Calu3 (cell line): ENCODE data around the gene TTBK1. TPM values are rescaled to one million over a fixed set of nuclear protein-coding genes. Genes with fewer than 3 reads are reported as not detected.

Experiments
- BruUV-seq: library from RNA; stranded (reverse); fragments of 400-500 nt; replicated peaks from 2 replicates; lab custom pipeline; 2021; lab: Mats Ljungman, UMichigan
- CTCF ChIA-PET: fragments of 300-600 bp; sonication (Branson Sonifier 250); formaldehyde crosslinking; loops from one replicate; lab custom pipeline; 2022; ENCODE audit warnings: antibody characterized with exemption; lab: Charles Lee
- DNase-seq: peaks from one replicate; pipeline ENCODE4 v3.0.0; 2022
- H3K27ac Mint-ChIP-seq: one replicate; pipeline ENCODE4 v1.8.0; 2022; ENCODE audit warnings: mixed read lengths; ENCODE audit not compliant: unreplicated experiment
- H3K27me3 Mint-ChIP-seq: one replicate; pipeline ENCODE4 v1.8.0; 2022; ENCODE audit warnings: mixed read lengths; ENCODE audit not compliant: unreplicated experiment
- H3K36me3 Mint-ChIP-seq: one replicate; pipeline ENCODE4 v1.8.0; 2022; ENCODE audit warnings: mild to moderate bottlenecking, moderate library complexity, mixed read lengths; ENCODE audit not compliant: insufficient read depth, unreplicated experiment
- H3K4me1 Mint-ChIP-seq: one replicate; pipeline ENCODE4 v1.8.0; 2022; ENCODE audit warnings: mild to moderate bottlenecking, low read depth, mixed read lengths; ENCODE audit not compliant: unreplicated experiment
- H3K4me3 Mint-ChIP-seq: one replicate; pipeline ENCODE4 v1.8.0; 2022; ENCODE audit warnings: mild to moderate bottlenecking, low read depth, moderate library complexity, mixed read lengths; ENCODE audit not compliant: unreplicated experiment
- H3K9me3 Mint-ChIP-seq: one replicate; pipeline ENCODE4 v1.8.0; 2022; ENCODE audit warnings: low read depth, mixed read lengths; ENCODE audit not compliant: unreplicated experiment
- CTCF ChIP-seq: fragments of 200-600 bp; IDR thresholded peaks from one replicate; pipeline ENCODE4 v1.8.0; 2022; ENCODE audit warnings: antibody characterized with exemption; ENCODE audit not compliant: unreplicated experiment
- intact Hi-C: fragments of 100-400 bp; cut with micrococcal nuclease; formaldehyde crosslinking; loops from one replicate; pipeline ENCODE4 v1.10.0; 2022; ENCODE audit not compliant: unreplicated experiment
- total RNA-seq: library from RNA; stranded (reverse); gene quantifications from 2 replicates; pipeline ENCODE4 v1.2.3, GENCODE V29; 2022

TTBK1 gene
- total RNA-seq, 1 experiment from 2014 or later: 0.17 TPM

- peaks cover 88% of the 10 kb centered on the region for H3K27me3 Mint-ChIP-seq
Measured at GRCh38 chr6:43277643-43278523, 34.6 kb downstream of the TTBK1 start.

GRCh38 chr6:43278524-43279078 is 35.3 kb downstream of the TTBK1 start:
- Mint-ChIP-seq H3K36me3 (peaks cover 9% of the 10 kb centered on the region), H3K4me1 (peaks cover 9% of the 10 kb centered on the region), H3K9me3 (no peaks in the 10 kb centered on the region), H3K4me3 (no peak overlapping the region), H3K27ac (no peak overlapping the region), H3K27me3 (peaks cover 89% of the 10 kb centered on the region)
- CTCF ChIA-PET: interaction anchor here (0.8 kb wide), 1 partner anchor 165 kb away, joined by 3 read pairs; no protein-coding TSS in a partner anchor
- DNase-seq: no peak
- no TSS peak for BruUV-seq
- TF ChIP-seq CTCF: no peak
- intact Hi-C loops: no loop called here

More at GRCh38 chr6:43277643-43278523, 34.6 kb downstream of the TTBK1 start:
- peaks cover 9% of the 10 kb centered on the region for H3K4me1 Mint-ChIP-seq
- intact Hi-C loops: no loop called here
- no peak for TF ChIP-seq CTCF
- H3K27ac Mint-ChIP-seq: no peak overlapping the region
- BruUV-seq: no TSS peak
- no peak for DNase-seq
- no peaks in the 10 kb centered on the region for H3K9me3 Mint-ChIP-seq
- H3K4me3 Mint-ChIP-seq: no peak overlapping the region
- CTCF ChIA-PET: interaction anchor here (0.8 kb wide), 1 partner anchor 165 kb away, joined by 3 read pairs; no protein-coding TSS in a partner anchor
- peaks cover 9% of the 10 kb centered on the region for H3K36me3 Mint-ChIP-seq

GRCh38 chr6:43280234-43280633 is 37.0 kb downstream of the TTBK1 start:
- CTCF ChIA-PET: interaction anchor here (1.1 kb wide), 1 partner anchor 58 kb away, joined by 3 read pairs; no protein-coding TSS in a partner anchor
- Mint-ChIP-seq H3K36me3 (peaks cover 3% of the 10 kb centered on the region), H3K27me3 (peaks cover 72% of the 10 kb centered on the region), H3K4me1 (peaks cover 9% of the 10 kb centered on the region), H3K4me3 (no peak overlapping the region), H3K9me3 (no peaks in the 10 kb centered on the region), H3K27ac (no peak overlapping the region)
- TF ChIP-seq CTCF: no peak
- intact Hi-C loops: no loop called here
- BruUV-seq: no TSS peak
- DNase-seq: no peak

GRCh38 chr6:43282060-43282459 is 38.8 kb downstream of the TTBK1 start:
- Mint-ChIP-seq H3K27me3 (peaks cover 54% of the 10 kb centered on the region), H3K27ac (no peak overlapping the region), H3K36me3 (no peaks in the 10 kb centered on the region), H3K4me3 (no peak overlapping the region), H3K4me1 (peaks cover 9% of the 10 kb centered on the region), H3K9me3 (no peaks in the 10 kb centered on the region)
- no peak for DNase-seq
- no TSS peak for BruUV-seq
- no peak for TF ChIP-seq CTCF
- CTCF ChIA-PET: no interaction called here
- intact Hi-C loops: no loop called here
